Measurements from ENCODE around the gene C21orf58.

The C21orf58 gene

DNA sequence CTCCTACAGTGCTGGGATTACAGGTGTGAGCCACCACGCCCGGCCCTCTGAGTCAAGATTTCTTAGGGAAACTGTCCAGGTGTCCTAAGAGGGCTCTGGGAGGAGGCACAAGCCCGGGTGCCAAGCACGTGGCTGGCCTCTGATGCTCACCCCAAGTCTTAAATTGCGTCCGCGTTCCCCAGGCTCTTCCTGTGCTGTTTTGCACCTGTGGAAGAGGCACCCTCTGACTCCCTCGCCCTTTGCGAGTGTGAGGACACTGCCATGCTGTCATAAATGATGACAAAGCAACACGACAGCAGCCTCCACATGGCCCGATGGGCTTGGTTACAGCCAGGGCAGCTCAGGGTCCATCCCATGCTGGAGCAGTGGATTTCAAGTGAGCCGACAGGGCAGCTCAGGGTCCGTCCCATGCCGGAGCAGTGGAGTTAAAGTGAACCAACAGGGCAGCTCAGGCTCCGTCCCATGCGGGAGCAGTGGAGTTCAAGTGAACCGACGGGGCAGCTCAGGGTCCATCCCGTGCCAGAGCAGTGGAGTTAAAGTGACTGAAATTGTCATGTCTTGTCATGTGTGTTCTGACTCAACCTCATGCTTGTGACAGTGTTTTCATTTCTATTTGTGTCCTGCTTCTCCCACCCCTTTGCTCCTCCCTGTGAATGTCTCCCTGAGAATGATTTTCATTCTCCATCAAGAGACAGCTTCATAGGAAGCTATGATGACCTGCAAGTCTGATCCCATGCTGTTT is 34.2 kb upstream of the C21orf58 start:
- Histone ChIP-seq H3K27ac (ENCODE audit: insufficient read depth in 1 of 2, low read depth in 1 of 2, low read length in 2 of 2, poor library complexity in 1 of 2, severe bottlenecking in 2 of 2) (no peak overlapping the region), H3K4me3 (ENCODE audit: control insufficient read depth in 1 of 7, extremely low read depth in 1 of 7, insufficient read depth in 4 of 7, low read depth in 2 of 7, low read length in 6 of 7) (no peak overlapping the region), H3K27me3 (replicated peaks in 2 of 5; ENCODE audit: control insufficient read depth in 4 of 5, insufficient read depth in 5 of 5, low read length in 4 of 5) (no peaks in the 10 kb centered on the region), H3K4me1 (ENCODE audit: control extremely low read depth in 1 of 4, control insufficient read depth in 4 of 4, insufficient read depth in 4 of 4, low read length in 3 of 4) (no peaks in the 10 kb centered on the region), H3K36me3 (ENCODE audit: control insufficient read depth in 4 of 4, insufficient read depth in 4 of 4, low read length in 3 of 4) (peaks cover 0 to 82% (median 62%) of the 10 kb centered on the region in 4 experiments), H3K9me3 (ENCODE audit: control extremely low read depth in 1 of 5, control insufficient read depth in 4 of 5, insufficient read depth in 2 of 5, low read depth in 1 of 5, low read length in 4 of 5) (no peaks in the 10 kb centered on the region)
- ChIA-PET CTCF (interaction anchor here (0.6 to 0.7 kb wide), 2 partner anchors 9 to 11 kb away, joined by 3 read pairs; no protein-coding TSS in a partner anchor), POLR2A (interaction anchor here (0.6 kb wide), 1 partner anchor 429 kb away, joined by 5 read pairs; no protein-coding TSS in a partner anchor)
- 96% methylated on average over 19 of the region's 19 CpGs for WGBS (ENCODE audit: insufficient coverage)
- no peak for DNase-seq

DNA sequence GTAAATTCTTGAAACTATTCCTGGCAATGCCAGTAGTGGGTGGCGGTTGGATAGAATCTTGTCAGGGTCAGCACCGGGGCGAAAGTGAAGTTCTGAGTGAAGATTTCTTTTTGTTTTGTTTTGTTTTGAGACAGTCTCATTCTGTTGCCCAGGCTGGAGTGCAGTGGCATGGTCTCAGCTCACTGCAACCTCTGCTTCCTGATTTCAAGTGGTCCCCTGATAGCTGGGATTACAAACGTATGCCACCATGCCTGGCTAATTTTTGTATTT is 33.6 kb upstream of the C21orf58 start:
- Histone ChIP-seq H3K27ac (ENCODE audit: insufficient read depth in 1 of 2, low read depth in 1 of 2, low read length in 2 of 2, poor library complexity in 1 of 2, severe bottlenecking in 2 of 2) (no peak overlapping the region), H3K4me1 (ENCODE audit: control extremely low read depth in 1 of 4, control insufficient read depth in 4 of 4, insufficient read depth in 4 of 4, low read length in 3 of 4) (no peaks in the 10 kb centered on the region), H3K27me3 (replicated peaks in 2 of 5; ENCODE audit: control insufficient read depth in 4 of 5, insufficient read depth in 5 of 5, low read length in 4 of 5) (no peaks in the 10 kb centered on the region), H3K36me3 (ENCODE audit: control insufficient read depth in 4 of 4, insufficient read depth in 4 of 4, low read length in 3 of 4) (peaks cover 0 to 83% (median 63%) of the 10 kb centered on the region in 4 experiments), H3K4me3 (ENCODE audit: control insufficient read depth in 1 of 7, extremely low read depth in 1 of 7, insufficient read depth in 4 of 7, low read depth in 2 of 7, low read length in 6 of 7) (no peak overlapping the region), H3K9me3 (ENCODE audit: control extremely low read depth in 1 of 5, control insufficient read depth in 4 of 5, insufficient read depth in 2 of 5, low read depth in 1 of 5, low read length in 4 of 5) (no peaks in the 10 kb centered on the region)
- CTCF ChIA-PET = interaction anchor here (0.7 kb wide), 1 partner anchor 11 kb away, joined by 3 read pairs; no protein-coding TSS in a partner anchor
- DNase-seq = no peak
- POLR2A ChIA-PET = no interaction called here
- WGBS (ENCODE audit: insufficient coverage) = 88% methylated on average over 4 of the region's 4 CpGs

DNA sequence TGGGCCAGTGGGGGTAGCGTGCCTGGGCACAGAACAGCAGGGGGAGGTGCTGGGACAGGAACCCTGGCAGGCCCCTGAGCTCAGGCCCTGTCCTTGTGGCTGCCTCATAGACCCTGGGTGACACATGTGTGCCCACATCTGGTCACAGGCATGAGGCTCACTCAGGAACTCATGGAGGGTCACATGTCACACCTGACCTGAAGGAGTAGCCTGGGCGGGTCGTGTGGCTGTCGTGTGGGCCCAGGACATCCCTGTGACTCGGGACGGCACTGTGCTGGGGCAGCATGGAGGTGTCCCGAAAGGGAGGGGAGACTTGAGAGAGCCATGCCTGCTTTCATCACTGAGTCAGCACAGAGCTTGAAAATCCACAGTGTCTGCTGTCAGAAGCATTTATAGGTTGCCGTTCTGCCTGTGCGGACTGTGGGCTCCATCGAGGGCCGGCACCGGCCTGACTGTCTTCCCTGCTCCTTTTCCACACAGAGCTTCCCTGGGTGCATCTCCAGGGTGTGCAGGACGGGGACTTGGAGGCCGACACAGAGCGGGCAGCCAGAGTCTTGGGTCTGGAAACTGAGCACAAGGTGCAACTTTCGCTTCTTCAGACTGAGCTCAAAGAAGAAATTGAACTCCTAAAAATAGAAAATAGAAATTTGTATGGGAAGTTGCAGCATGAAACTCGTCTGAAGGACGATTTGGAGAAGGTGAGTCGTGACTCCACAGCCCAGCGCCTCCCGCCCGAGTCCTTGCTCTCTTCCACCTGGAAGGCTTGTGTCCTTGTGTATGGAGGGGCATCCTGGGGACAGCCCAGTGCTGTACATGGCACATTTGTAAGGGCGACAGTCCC is 33.0 kb upstream of the C21orf58 start:
- no peak for DNase-seq
- CTCF ChIA-PET = no interaction called here
- H3K27me3 ChIP-seq (replicated peaks in 2 of 5; ENCODE audit: control insufficient read depth in 4 of 5, insufficient read depth in 5 of 5, low read length in 4 of 5) = no peaks in the 10 kb centered on the region
- POLR2A ChIA-PET = no interaction called here
- H3K27ac ChIP-seq (ENCODE audit: insufficient read depth in 1 of 2, low read depth in 1 of 2, low read length in 2 of 2, poor library complexity in 1 of 2, severe bottlenecking in 2 of 2) = no peak overlapping the region
- H3K4me1 ChIP-seq (ENCODE audit: control extremely low read depth in 1 of 4, control insufficient read depth in 4 of 4, insufficient read depth in 4 of 4, low read length in 3 of 4) = no peaks in the 10 kb centered on the region
- 94% methylated on average over 23 of the region's 23 CpGs for WGBS (ENCODE audit: insufficient coverage)
- H3K36me3 ChIP-seq (ENCODE audit: control insufficient read depth in 4 of 4, insufficient read depth in 4 of 4, low read length in 3 of 4) = peaks cover 0 to 84% (median 61%) of the 10 kb centered on the region in 4 experiments
- H3K4me3 ChIP-seq (ENCODE audit: control insufficient read depth in 1 of 7, extremely low read depth in 1 of 7, insufficient read depth in 4 of 7, low read depth in 2 of 7, low read length in 6 of 7) = no peak overlapping the region
- no peaks in the 10 kb centered on the region for H3K9me3 ChIP-seq (ENCODE audit: control extremely low read depth in 1 of 5, control insufficient read depth in 4 of 5, insufficient read depth in 2 of 5, low read depth in 1 of 5, low read length in 4 of 5)

DNA sequence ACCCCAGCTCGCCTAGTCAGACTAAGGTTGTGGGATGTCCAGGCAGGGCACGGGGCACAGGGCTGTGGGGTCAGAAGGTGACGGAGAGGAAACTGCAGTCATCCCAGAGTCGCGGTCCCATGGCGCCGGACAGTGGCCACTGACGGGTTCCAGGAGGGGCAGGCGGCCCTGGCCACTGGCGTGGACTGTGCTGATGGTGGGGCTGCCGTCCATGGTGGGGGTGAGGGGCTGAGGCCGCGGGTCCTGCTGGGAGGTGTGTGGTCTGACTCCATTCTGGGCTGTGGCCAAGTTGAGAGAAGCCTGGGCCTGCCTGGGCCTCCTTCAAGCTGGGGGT is 32.3 kb upstream of the C21orf58 start:
- no peaks in the 10 kb centered on the region for H3K27me3 ChIP-seq (replicated peaks in 2 of 5; ENCODE audit: control insufficient read depth in 4 of 5, insufficient read depth in 5 of 5, low read length in 4 of 5)
- H3K4me3 ChIP-seq (ENCODE audit: control insufficient read depth in 1 of 7, extremely low read depth in 1 of 7, insufficient read depth in 4 of 7, low read depth in 2 of 7, low read length in 6 of 7) = no peak overlapping the region
- no peaks in the 10 kb centered on the region for H3K4me1 ChIP-seq (ENCODE audit: control extremely low read depth in 1 of 4, control insufficient read depth in 4 of 4, insufficient read depth in 4 of 4, low read length in 3 of 4)
- ChIA-PET POLR2A (no interaction called here), CTCF (no interaction called here)
- H3K9me3 ChIP-seq (ENCODE audit: control extremely low read depth in 1 of 5, control insufficient read depth in 4 of 5, insufficient read depth in 2 of 5, low read depth in 1 of 5, low read length in 4 of 5) = no peaks in the 10 kb centered on the region
- no peak for DNase-seq
- H3K36me3 ChIP-seq (ENCODE audit: control insufficient read depth in 4 of 4, insufficient read depth in 4 of 4, low read length in 3 of 4) = peaks cover 0 to 85% (median 64%) of the 10 kb centered on the region in 4 experiments
- no peak overlapping the region for H3K27ac ChIP-seq (ENCODE audit: insufficient read depth in 1 of 2, low read depth in 1 of 2, low read length in 2 of 2, poor library complexity in 1 of 2, severe bottlenecking in 2 of 2)
- 98% methylated on average over 9 of the region's 13 CpGs for WGBS (ENCODE audit: insufficient coverage)

DNA sequence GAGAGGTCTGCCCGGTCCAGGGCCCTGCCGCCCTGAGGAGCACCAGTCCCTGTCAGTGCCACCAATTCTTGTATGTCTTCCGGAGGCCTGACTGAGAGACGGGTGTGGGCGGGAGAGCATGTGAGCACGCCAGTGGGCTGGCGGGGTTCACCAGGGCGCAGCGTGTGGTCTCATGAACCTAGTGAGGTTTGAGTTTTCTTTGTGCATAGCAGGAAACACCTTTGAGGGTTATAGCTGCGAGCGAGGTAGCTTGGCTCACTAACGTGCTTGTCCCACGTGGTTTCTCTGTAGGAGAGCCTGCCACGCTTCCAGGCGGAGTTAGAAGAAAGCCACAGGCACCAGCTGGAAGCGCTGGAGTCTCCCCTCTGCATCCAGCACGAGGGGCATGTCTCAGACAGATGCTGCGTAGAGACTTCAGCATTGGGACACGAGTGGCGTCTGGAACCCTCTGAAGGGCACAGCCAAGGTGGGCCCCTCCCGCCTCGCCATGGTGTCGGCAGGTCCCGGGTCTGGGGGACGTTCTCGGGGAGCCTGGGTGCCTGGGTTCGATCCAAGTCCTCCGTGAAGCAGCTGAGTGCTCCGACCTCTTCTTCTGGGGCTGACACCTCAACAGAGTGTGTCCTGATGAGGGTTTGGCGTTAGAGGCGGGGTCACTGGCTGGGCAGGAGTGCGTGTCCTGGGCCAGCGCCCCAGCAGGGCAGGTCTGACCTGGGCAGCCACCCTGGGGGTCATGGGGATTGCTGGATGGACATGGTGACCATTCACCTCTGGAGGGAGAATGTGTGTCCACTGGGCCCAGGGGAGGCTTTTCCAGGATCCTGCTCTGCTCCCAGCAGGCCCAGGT is 31.7 kb upstream of the C21orf58 start:
- Histone ChIP-seq H3K36me3 (ENCODE audit: control insufficient read depth in 4 of 4, insufficient read depth in 4 of 4, low read length in 3 of 4) (peaks cover 0 to 88% (median 68%) of the 10 kb centered on the region in 4 experiments), H3K27me3 (replicated peaks in 2 of 5; ENCODE audit: control insufficient read depth in 4 of 5, insufficient read depth in 5 of 5, low read length in 4 of 5) (no peaks in the 10 kb centered on the region), H3K27ac (ENCODE audit: insufficient read depth in 1 of 2, low read depth in 1 of 2, low read length in 2 of 2, poor library complexity in 1 of 2, severe bottlenecking in 2 of 2) (no peak overlapping the region), H3K9me3 (ENCODE audit: control extremely low read depth in 1 of 5, control insufficient read depth in 4 of 5, insufficient read depth in 2 of 5, low read depth in 1 of 5, low read length in 4 of 5) (no peaks in the 10 kb centered on the region), H3K4me1 (ENCODE audit: control extremely low read depth in 1 of 4, control insufficient read depth in 4 of 4, insufficient read depth in 4 of 4, low read length in 3 of 4) (no peaks in the 10 kb centered on the region), H3K4me3 (ENCODE audit: control insufficient read depth in 1 of 7, extremely low read depth in 1 of 7, insufficient read depth in 4 of 7, low read depth in 2 of 7, low read length in 6 of 7) (no peak overlapping the region)
- WGBS (ENCODE audit: insufficient coverage) = 96% methylated on average over 28 of the region's 33 CpGs
- no peak for DNase-seq
- POLR2A ChIA-PET = no interaction called here
- CTCF ChIA-PET = no interaction called here

DNA sequence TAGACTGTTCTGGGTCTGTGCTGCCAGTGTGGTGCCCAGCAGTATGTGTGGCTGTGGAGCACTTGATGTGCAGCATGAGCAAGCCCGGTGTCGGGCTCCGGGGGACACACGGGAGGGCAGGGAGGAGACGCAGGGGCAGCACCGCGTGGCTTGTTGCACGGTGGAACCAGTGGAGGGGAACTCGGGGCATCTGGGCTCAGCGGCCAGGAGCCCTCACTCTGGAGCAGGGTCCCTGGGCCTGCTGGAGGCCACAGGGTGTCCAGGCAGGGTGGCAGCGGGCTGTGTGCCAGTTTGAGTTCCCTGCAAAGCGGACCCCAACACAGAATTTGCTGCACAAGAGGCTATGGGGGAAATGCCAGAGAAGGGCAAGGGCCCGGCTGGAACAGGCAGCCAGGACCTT is 30.8 kb upstream of the C21orf58 start:
- Histone ChIP-seq H3K4me3 (ENCODE audit: control insufficient read depth in 1 of 7, extremely low read depth in 1 of 7, insufficient read depth in 4 of 7, low read depth in 2 of 7, low read length in 6 of 7) (no peak overlapping the region), H3K9me3 (ENCODE audit: control extremely low read depth in 1 of 5, control insufficient read depth in 4 of 5, insufficient read depth in 2 of 5, low read depth in 1 of 5, low read length in 4 of 5) (no peaks in the 10 kb centered on the region), H3K27me3 (replicated peaks in 2 of 5; ENCODE audit: control insufficient read depth in 4 of 5, insufficient read depth in 5 of 5, low read length in 4 of 5) (no peaks in the 10 kb centered on the region), H3K36me3 (ENCODE audit: control insufficient read depth in 4 of 4, insufficient read depth in 4 of 4, low read length in 3 of 4) (peaks cover 0 to 92% (median 69%) of the 10 kb centered on the region in 4 experiments), H3K27ac (ENCODE audit: insufficient read depth in 1 of 2, low read depth in 1 of 2, low read length in 2 of 2, poor library complexity in 1 of 2, severe bottlenecking in 2 of 2) (no peak overlapping the region), H3K4me1 (ENCODE audit: control extremely low read depth in 1 of 4, control insufficient read depth in 4 of 4, insufficient read depth in 4 of 4, low read length in 3 of 4) (no peaks in the 10 kb centered on the region)
- ChIA-PET CTCF (no interaction called here), POLR2A (no interaction called here)
- 98% methylated on average over 13 of the region's 13 CpGs for WGBS (ENCODE audit: insufficient coverage)
- DNase-seq = no peak
